HepG2 (cell line): Measurements from ENCODE around the gene TM4SF5. TPM values are rescaled to one million over a fixed set of nuclear protein-coding genes. Genes with fewer than 3 reads are reported as not detected.

Experiments
- ATAC-seq: fragments of 200-7000 bp; cut with Tn5 transposase; 3 replicates; pipeline ENCODE4 v1.9.1; 2020; ENCODE audit warnings: mild to moderate bottlenecking, moderate library complexity
- BruUV-seq: library from RNA; stranded (reverse); fragments of 400-500 nt; replicated peaks from 2 replicates; lab custom pipeline; 2021; lab: Mats Ljungman, UMichigan
- CTCF ChIA-PET: fragments of 300-600 bp; formaldehyde crosslinking; extraction: SDS; loops from one replicate; lab custom pipeline; 2021; ENCODE audit warnings: low total read pairs, inconsistent platforms, low intra/inter-chr PET ratio; lab: Yijun Ruan, JAX
- POLR2A ChIA-PET: fragments of 350-600 bp; sonication (Branson Sonifier 250); formaldehyde crosslinking; loops from one replicate; lab custom pipeline; 2020; ENCODE audit warnings: antibody characterized with exemption, inconsistent platforms; lab: Yijun Ruan, JAX
- DNase-seq: peaks from one replicate; pipeline ENCODE4 v3.0.0-alpha.2; 2015; ENCODE audit warnings: low spot score
- FAIRE-seq: peaks from 3 replicates; lab custom pipeline; 2011; peaks lifted over from hg19 to GRCh38; lab: Jason Lieb, UNC
- H2AFZ ChIP-seq: one replicate; pipeline ENCODE4 v1.6.1; 2011; ENCODE audit warnings: low read length, inconsistent platforms
- H3K27ac ChIP-seq: fragments of 300-600 bp; 3 replicates; pipeline ENCODE4 v1.8.0; 2011; ENCODE audit warnings: mixed run types, mild to moderate bottlenecking, mixed read lengths, low read length, inconsistent platforms; ENCODE audit not compliant: insufficient read depth; ENCODE audit errors: extremely low read length
- H3K27me3 ChIP-seq, 2 experiments: fragments of 200-600 bp in 1 of 2; 2 replicates in 1 of 2; 3 replicates in 1 of 2; pipeline versions ENCODE4 v1.6.0 to v1.8.0; 2011; ENCODE audit warnings: low read length in 2 of 2, mild to moderate bottlenecking in 2 of 2, moderate library complexity in 2 of 2, inconsistent platforms in 1 of 2; ENCODE audit not compliant: insufficient read depth in 2 of 2, control insufficient read depth in 1 of 2
- H3K36me3 ChIP-seq, 2 experiments: fragments of 200-600 bp in 1 of 2; replicated peaks in 1 of 2; 2 replicates in 1 of 2; 3 replicates in 1 of 2; pipeline versions ENCODE4 v1.5.1 to v1.8.0; 2011; ENCODE audit warnings: low read length in 2 of 2, inconsistent platforms in 1 of 2; ENCODE audit not compliant: insufficient read depth in 2 of 2, control insufficient read depth in 1 of 2
- H3K4me1 ChIP-seq: 2 replicates; pipeline ENCODE4 v1.5.1; 2012; ENCODE audit warnings: low read length, inconsistent platforms; ENCODE audit not compliant: insufficient read depth
- H3K4me2 ChIP-seq: 2 replicates; pipeline ENCODE4 v1.6.0; 2011; ENCODE audit warnings: low read depth, low read length, inconsistent platforms
- H3K4me3 ChIP-seq, 3 experiments: fragments of 200-600 bp in 1 of 3; sonication (generic), shearing (Covaris generic) in 1 of 3; replicated peaks in 1 of 3; 2 replicates each; pipeline ENCODE4 v1.5.1; 2011 to 2016; ENCODE audit warnings: low read length in 3 of 3, inconsistent platforms in 2 of 3, low read depth in 2 of 3, mild to moderate bottlenecking in 2 of 3, control low read depth in 1 of 3, mixed read lengths in 1 of 3; ENCODE audit not compliant: insufficient read depth in 1 of 3
- H3K79me2 ChIP-seq: one replicate; pipeline ENCODE4 v1.6.1; 2011; ENCODE audit warnings: low read length, inconsistent platforms; ENCODE audit not compliant: insufficient read depth
- H3K9ac ChIP-seq: 2 replicates; pipeline ENCODE4 v1.6.0; 2011; ENCODE audit warnings: mild to moderate bottlenecking, low read depth, low read length, inconsistent platforms; ENCODE audit not compliant: insufficient read depth
- H3K9me3 ChIP-seq: 2 replicates; pipeline ENCODE4 v1.5.1; 2012; ENCODE audit warnings: mild to moderate bottlenecking, low read length
- H4K20me1 ChIP-seq: 2 replicates; pipeline ENCODE4 v1.6.0; 2011; ENCODE audit warnings: inconsistent platforms, mild to moderate bottlenecking, low read length, moderate library complexity; ENCODE audit not compliant: insufficient read depth
- ARNT ChIP-seq: fragments of 450-650 bp; IDR thresholded peaks from 2 replicates; pipeline ENCODE4 v1.6.1; 2017
- CAMTA2 ChIP-seq: sonication (generic); formaldehyde crosslinking; IDR thresholded peaks from 2 replicates; pipeline ENCODE4 v1.4.0; 2020; ENCODE audit warnings: mild to moderate bottlenecking, missing genetic modification reagents, borderline replicate concordance
- HNRNPUL1 ChIP-seq: fragments of 200-400 bp; formaldehyde crosslinking; IDR thresholded peaks from 2 replicates; pipeline ENCODE4 v1.6.1; 2017; ENCODE audit warnings: low read depth, mild to moderate bottlenecking, low read length, moderate library complexity
- KMT2A ChIP-seq: sonication (generic); formaldehyde crosslinking; IDR thresholded peaks from 2 replicates; pipeline ENCODE4 v1.4.0; 2020; ENCODE audit warnings: missing genetic modification reagents
- MXD3 ChIP-seq: IDR thresholded peaks from 2 replicates; pipeline ENCODE4 v1.6.1; 2016; ENCODE audit warnings: mild to moderate bottlenecking, missing biosample characterization, missing genetic modification reagents
- MZF1 ChIP-seq: sonication (generic); formaldehyde crosslinking; IDR thresholded peaks from 2 replicates; pipeline ENCODE4 v1.8.1; 2023; ENCODE audit warnings: mild to moderate bottlenecking, missing genetic modification reagents, borderline replicate concordance
- PAF1 ChIP-seq: IDR thresholded peaks from 2 replicates; pipeline ENCODE4 v1.6.1; 2016; ENCODE audit warnings: missing genetic modification reagents, missing compliant biosample characterization
- PHF8 ChIP-seq: sonication (generic); formaldehyde crosslinking; IDR thresholded peaks from 2 replicates; pipeline ENCODE4 v1.5.0; 2020; ENCODE audit warnings: missing genetic modification reagents
- RERE ChIP-seq: IDR thresholded peaks from 2 replicates; pipeline ENCODE4 v1.6.1; 2016; ENCODE audit warnings: low read depth, missing genetic modification reagents, missing compliant biosample characterization
- RFXANK ChIP-seq: IDR thresholded peaks from 2 replicates; pipeline ENCODE4 v1.6.1; 2016
- SNAPC2 ChIP-seq: sonication (generic); formaldehyde crosslinking; IDR thresholded peaks from 2 replicates; pipeline ENCODE4 v1.8.1; 2022; ENCODE audit warnings: mild to moderate bottlenecking, missing genetic modification reagents
- ZBTB44 ChIP-seq: sonication (generic); formaldehyde crosslinking; IDR thresholded peaks from 2 replicates; pipeline ENCODE4 v1.4.0; 2020; ENCODE audit warnings: missing genetic modification reagents
- ZNF180 ChIP-seq: sonication (generic); formaldehyde crosslinking; IDR thresholded peaks from 2 replicates; pipeline ENCODE4 v1.4.0; 2020; ENCODE audit warnings: low read depth, missing genetic modification reagents, borderline replicate concordance
- ZNF224 ChIP-seq: sonication (generic); formaldehyde crosslinking; IDR thresholded peaks from 2 replicates; pipeline ENCODE4 v1.5.0; 2020; ENCODE audit warnings: mild to moderate bottlenecking, missing genetic modification reagents
- ZNF329 ChIP-seq: sonication (generic); formaldehyde crosslinking; IDR thresholded peaks from 2 replicates; pipeline ENCODE4 v1.9.0; 2021; ENCODE audit warnings: low read depth, mild to moderate bottlenecking, missing genetic modification reagents
- ZNF468 ChIP-seq: sonication (generic); formaldehyde crosslinking; IDR thresholded peaks from 2 replicates; pipeline ENCODE4 v1.8.0; 2022; ENCODE audit warnings: mild to moderate bottlenecking, moderate library complexity, missing genetic modification reagents
- ZNF570 ChIP-seq: sonication (generic); formaldehyde crosslinking; IDR thresholded peaks from 2 replicates; pipeline ENCODE4 v1.4.0; 2020; ENCODE audit warnings: mild to moderate bottlenecking, missing genetic modification reagents, borderline replicate concordance
- ZNF678 ChIP-seq: sonication (generic); formaldehyde crosslinking; IDR thresholded peaks from 2 replicates; pipeline ENCODE4 v1.4.0; 2020; ENCODE audit warnings: mild to moderate bottlenecking, missing genetic modification reagents
- WGBS: methylation state at CpG from one replicate; pipeline ENCODE4 v1.1.6; 2017; ENCODE audit warnings: low lambda C conversion rate; 5-methylcytosine and 5-hydroxymethylcytosine counted together
- in situ Hi-C: cut with HindIII; loops from 2 replicates; pipeline ENCODE4 v1.10.0; 2017; ENCODE audit warnings: low pct_unique_long_range_greater_than_20kb; ENCODE audit not compliant: extremely low pct_ligation_motif_present
- intact Hi-C: fragments of 100-400 bp; cut with micrococcal nuclease; formaldehyde crosslinking; loops from one replicate; pipeline ENCODE4 v1.10.0; 2022; ENCODE audit not compliant: unreplicated experiment
- polyA plus RNA-seq, 8 experiments: library from polyadenylated mRNA; depleted of rRNA in 3 of 8; stranded (reverse) in 7 of 8; unstranded in 1 of 8; fragments of >200 nt; fragmentation: Illumina TruSeq in 4 of 8; extraction: Trizol in 4 of 8; gene quantifications; 2 replicates each; pipeline versions ENCODE4 v1.2.1 to v1.2.3, GENCODE V29; 2011 to 2016; ENCODE audit warnings: low read depth in 4 of 8, missing spikeins in 1 of 8, mixed read lengths in 1 of 8; ENCODE audit not compliant: insufficient read depth in 1 of 8
- total RNA-seq, 5 experiments: library from RNA; depleted of rRNA; stranded (reverse); fragments of >200 nt; fragmentation: Illumina TruSeq; extraction: Trizol; gene quantifications; 2 replicates each; pipeline ENCODE4 v1.2.3, GENCODE V29; 2016; ENCODE audit warnings: low read depth in 1 of 5

Gene TM4SF5
- total and polyA plus RNA-seq, 2 of the 13 experiments (the other 11 are each of a cell fraction or from before 2014, with no cell fraction given): 30.1 to 126 TPM

DNA sequence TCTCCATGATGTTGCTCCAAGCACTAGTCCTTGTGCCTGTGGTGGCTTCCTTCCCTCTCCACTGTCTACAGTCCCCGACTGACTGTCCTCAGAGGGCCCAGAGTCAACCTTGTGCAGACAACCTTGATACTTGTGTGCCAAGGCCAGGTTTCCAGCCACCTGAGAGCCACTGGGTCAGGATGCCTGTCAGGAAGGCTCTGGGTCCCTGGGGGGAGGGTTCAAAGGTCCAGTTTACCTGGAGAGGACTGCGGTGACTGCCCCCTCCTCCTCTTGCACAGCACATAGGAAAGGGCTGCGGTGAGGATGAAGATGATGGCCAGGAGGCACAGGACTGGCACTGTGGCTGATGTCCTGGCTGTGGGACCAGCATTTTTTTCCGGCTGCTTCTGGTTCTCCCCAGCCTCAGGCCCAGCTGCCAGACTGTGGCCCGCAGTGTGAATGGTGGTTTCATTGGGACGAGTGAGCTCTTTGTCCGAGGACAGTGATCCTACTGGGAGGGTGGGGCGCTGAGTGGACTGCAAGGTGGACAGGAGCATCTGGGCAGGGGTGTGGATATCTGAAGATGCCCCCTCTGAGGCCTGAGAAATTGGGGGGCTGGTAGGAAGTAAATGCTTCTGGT lies 36.7 kb upstream of the TM4SF5 start:
- CTCF ChIA-PET: no interaction called here
- H3K4me3 ChIP-seq: no peak overlapping the region
- in situ Hi-C loops: loop anchor here (5.0 to 10.0 kb wide), 2 partner anchors 50 to 147 kb away; partner anchors contain the start of genes GLTPD2 and VMO1
- no peaks in the 10 kb centered on the region for H3K9me3 ChIP-seq
- 54% methylated on average over 8 of the region's 8 CpGs for WGBS
- FAIRE-seq (peak; percentile 26), DNase-seq (no peak), ATAC-seq (no peak)
- intact Hi-C loops: loop anchor here (5.0 kb wide), 1 partner anchor 37 kb away; the partner anchor contains the start of gene TM4SF5
- no TSS peak for BruUV-seq
- peaks cover 69% of the 10 kb centered on the region for H3K4me1 ChIP-seq
- no peak overlapping the region for H3K9ac ChIP-seq
- H4K20me1 ChIP-seq: no peaks in the 10 kb centered on the region
- H3K79me2 ChIP-seq: peaks cover 6% of the 10 kb centered on the region
- H2AFZ ChIP-seq: no peak overlapping the region
- POLR2A ChIA-PET: interaction anchor here (0.8 to 5.1 kb wide), 4 partner anchors 25 to 54 kb away, joined by 3 to 110 read pairs (median 15); partner anchors contain the start of genes ARRB2, GLTPD2 and TM4SF5
- H3K27ac ChIP-seq: no peak overlapping the region
- H3K36me3 ChIP-seq: no peaks in the 10 kb centered on the region; a peak in 2 of 5 replicates
- H3K27me3 ChIP-seq: peaks cover 0 to 2% of the 10 kb centered on the region in 2 experiments; a peak in 2 of 5 replicates
- peak overlapping the region; percentile 5; the same call in 1 of the 2 replicates for H3K4me2 ChIP-seq
- TF ChIP-seq CAMTA2 (CRISPR knock-in tag) (no peak), ZBTB44 (CRISPR knock-in tag) (no peak), RERE (no peak), ZNF468 (CRISPR knock-in tag) (no peak), ZNF570 (no peak), HNRNPUL1 (no peak), PHF8 (CRISPR knock-in tag) (0 out of 2 replicates have a peak, but pooled peaks have one; percentile 22), ARNT (no peak), MXD3 (CRISPR knock-in tag) (no peak), KMT2A (CRISPR knock-in tag) (no peak), SNAPC2 (CRISPR knock-in tag) (no peak), ZNF224 (CRISPR knock-in tag) (no peak), RFXANK (no peak), ZNF180 (CRISPR knock-in tag) (no peak), ZNF678 (no peak), MZF1 (CRISPR knock-in tag) (no peak), PAF1 (0 out of 2 replicates have a peak, but pooled peaks have one; percentile 37), ZNF329 (CRISPR knock-in tag) (no peak)
